Retinal pigment epithelial cell (primary cell): ENCODE measurements around the gene KCNK5.

Experiments
- DNase-seq: peaks from one replicate; pipeline ENCODE4 v3.0.0-alpha.2; 2010; ENCODE audit warnings: low read depth
- H3K4me3 ChIP-seq: 2 replicates; pipeline ENCODE4 v1.5.1; 2011; ENCODE audit warnings: mild to moderate bottlenecking, low read length, control low read depth, moderate library complexity
- TF ChIP-seq, protein P1 (sequence below): conservative IDR thresholded peaks from 2 replicates; pipeline ENCODE4 v1.5.1; 2011; ENCODE audit warnings: low read depth, low read length, control low read depth, inconsistent platforms

KCNK5 gene

DNA sequence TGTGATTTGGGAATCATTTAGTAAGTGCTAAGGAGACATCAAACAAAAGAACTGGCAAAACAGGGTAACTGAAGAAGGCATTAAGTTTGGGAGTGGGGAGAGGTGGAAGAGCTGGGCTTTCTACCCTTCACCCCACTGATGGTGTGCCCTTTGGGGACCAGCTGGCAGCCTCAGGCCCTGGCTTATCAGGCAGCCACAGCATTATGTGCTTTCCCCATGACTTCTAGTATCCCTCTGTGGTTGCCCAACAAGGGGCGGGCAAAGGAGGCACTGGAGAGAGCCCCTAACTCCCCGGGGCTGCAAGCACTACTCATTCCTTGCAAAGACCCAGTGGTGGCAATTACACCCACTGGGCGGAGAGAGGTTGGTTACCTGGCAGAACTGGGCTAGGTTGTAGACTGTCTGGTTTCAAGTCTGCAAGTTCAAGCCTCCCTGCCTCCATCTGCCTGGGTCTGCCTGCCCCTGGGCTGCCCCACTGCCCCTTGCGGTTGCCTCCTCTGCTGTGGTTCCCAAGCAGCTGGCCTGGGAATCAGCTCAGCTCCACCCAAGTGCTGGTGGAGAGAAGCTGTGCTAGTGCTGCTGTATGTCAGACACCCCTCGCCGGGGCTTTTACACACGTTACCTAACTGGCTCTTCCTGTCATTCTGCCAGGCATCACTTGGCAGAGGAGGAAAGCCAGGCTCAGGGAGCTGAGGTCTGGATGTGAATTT lies 29.9 kb downstream of the KCNK5 start:
- TF ChIP-seq, protein P1, sequence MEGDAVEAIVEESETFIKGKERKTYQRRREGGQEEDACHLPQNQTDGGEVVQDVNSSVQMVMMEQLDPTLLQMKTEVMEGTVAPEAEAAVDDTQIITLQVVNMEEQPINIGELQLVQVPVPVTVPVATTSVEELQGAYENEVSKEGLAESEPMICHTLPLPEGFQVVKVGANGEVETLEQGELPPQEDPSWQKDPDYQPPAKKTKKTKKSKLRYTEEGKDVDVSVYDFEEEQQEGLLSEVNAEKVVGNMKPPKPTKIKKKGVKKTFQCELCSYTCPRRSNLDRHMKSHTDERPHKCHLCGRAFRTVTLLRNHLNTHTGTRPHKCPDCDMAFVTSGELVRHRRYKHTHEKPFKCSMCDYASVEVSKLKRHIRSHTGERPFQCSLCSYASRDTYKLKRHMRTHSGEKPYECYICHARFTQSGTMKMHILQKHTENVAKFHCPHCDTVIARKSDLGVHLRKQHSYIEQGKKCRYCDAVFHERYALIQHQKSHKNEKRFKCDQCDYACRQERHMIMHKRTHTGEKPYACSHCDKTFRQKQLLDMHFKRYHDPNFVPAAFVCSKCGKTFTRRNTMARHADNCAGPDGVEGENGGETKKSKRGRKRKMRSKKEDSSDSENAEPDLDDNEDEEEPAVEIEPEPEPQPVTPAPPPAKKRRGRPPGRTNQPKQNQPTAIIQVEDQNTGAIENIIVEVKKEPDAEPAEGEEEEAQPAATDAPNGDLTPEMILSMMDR: no peak
- H3K4me3 ChIP-seq: no peak overlapping the region

DNA sequence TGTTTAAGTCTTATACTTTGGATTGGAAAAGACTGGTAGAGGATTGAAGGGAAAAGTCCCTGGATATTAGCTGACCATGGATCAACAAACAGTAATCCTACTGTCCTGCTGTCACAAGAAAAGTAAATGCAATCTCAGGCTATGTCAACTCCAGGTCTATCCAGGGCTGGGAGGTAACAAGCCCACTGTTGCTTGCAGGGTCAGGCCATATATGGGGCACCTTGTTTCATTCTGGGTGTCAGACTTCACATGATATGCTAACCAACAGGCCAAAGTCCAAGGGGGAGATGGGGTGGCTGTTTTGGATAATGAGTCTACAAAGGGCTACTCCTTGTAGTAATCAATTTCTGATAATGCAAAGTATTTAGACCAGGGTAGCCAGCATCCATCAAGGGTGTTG lies 30.7 kb downstream of the KCNK5 start:
- no peak for DNase-seq
- TF ChIP-seq, protein P1: no peak
- no peak overlapping the region for H3K4me3 ChIP-seq

More for the DNA sequence above, 29.9 kb downstream of the KCNK5 start:
- DNase-seq: no peak

DNA sequence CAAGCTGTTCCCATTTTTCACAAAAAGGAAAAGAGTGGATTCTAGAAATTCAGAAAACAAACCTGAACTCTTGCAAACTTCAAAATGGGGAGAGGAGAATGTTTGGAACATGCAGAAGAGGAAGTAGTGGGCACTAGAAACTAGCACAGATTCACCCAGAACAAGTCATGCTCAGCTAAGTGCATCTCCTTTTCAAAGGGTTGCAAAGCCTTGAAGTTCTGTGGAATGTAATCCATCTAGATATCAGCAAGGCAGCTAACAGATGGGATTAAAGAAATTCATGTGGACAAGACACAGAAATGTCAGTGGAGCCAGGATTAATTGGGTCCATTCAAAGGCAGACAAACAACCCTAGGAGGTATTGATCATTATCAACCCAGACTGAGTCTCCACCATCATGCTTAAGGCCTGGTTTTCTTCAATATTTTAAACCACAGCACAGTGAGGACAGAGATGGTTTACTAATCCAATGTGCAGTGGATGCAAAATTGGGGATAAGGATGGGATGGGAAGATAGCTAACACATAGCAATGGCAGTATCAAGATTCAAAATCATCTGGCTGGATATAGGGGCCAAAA lies 31.3 kb downstream of the KCNK5 start:
- no peak overlapping the region for H3K4me3 ChIP-seq
- TF ChIP-seq, protein P1: no peak
- no peak for DNase-seq

DNA sequence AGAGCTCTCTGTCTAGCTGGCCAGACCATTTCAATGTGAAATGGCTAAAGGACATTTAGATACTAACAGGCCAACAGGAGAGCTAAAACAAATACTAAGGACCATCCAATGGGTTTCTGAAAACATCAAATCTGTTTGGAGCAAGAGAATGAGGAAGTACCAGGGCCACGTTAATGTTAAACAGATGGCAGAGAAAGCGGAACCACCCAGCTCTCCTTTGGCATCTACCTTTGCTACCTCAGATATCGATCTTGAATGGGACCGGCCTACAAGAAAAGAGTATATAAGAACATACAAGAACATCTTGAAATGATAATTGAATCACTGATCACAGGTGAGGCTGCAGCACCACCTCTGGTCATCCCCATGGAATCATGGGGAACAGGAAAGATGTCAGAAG lies 31.8 kb downstream of the KCNK5 start:
- TF ChIP-seq, protein P1: no peak
- no peak for DNase-seq
- H3K4me3 ChIP-seq: no peak overlapping the region

DNA sequence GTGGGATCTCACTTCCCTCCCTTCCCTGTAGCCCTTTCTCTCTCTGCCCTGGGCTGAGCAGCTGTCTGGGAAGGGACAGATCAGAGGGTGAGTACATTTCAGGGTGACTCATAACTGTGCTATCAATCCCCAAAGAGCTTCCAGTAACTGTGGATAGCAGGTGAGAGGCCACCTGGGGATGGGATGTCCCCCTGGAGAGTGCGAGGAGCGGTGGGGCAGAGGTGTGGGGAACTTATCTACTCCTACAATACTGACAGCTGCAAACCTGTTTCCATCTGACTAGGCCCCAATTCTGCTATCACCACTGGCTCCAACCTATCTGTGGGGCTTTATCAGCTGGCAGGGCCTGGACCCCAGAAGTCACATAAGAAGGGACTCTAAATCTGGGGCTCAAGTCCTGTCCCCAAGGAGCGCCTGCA lies 32.6 kb downstream of the KCNK5 start:
- DNase-seq: no peak

DNA sequence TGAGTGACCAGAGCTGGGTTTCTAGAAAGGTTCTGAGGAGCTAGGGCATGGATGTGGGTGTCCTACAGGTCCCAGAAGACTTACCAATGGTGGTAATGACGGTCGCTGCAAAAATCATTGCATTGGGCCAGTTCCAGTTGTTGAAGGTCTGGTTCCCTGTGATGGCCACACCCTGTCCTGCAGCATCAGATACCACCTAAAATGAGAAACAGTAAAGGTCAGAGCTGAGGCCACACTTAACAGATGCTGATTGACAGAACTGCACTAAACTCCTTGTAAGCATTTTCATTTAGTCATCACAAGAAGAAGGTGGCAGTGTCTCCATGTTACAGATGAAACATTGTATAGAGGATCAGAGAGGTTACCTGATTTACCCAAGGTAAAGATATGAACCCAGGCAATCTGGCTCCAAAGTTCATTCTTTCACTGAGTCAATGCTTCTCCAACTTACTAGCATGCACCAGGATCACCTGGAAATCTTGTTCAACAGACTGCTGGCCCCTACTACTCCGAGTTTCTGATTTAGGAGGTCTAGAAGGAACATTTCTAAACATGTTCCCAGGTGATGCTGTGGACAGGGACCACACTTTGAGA lies 33.4 kb downstream of the KCNK5 start:
- no peak overlapping the region for H3K4me3 ChIP-seq
- no peak for DNase-seq
- TF ChIP-seq, protein P1: no peak

More for the DNA sequence above, 32.6 kb downstream of the KCNK5 start:
- no peak overlapping the region for H3K4me3 ChIP-seq
- TF ChIP-seq, protein P1: no peak

DNA sequence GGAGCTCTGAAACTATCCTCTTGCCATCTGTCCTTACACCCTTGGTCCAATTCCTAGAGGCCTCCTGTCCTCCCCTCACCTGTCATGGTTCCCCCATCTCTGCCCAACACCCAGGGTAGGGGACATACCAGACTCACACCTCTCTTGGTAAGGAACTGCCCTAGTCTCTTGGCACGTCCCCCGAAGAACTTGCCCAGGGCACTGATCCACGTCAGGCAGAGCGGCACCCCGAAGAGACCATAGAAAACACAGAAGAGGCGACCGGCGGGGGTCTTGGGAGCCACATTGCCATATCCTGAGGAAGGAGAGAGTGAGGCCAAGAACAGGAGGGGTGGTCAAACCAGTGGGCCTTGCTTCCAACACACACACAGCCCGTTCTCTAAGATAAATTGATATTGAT lies 34.8 kb downstream of the KCNK5 start:
- DNase-seq: no peak
- no peak overlapping the region for H3K4me3 ChIP-seq
- TF ChIP-seq, protein P1: no peak
